ENCODE measurements around the gene SPDYE17. TPM values are rescaled to one million over a fixed set of nuclear protein-coding genes. Genes with fewer than 3 reads are reported as not detected.
"Not testable (repeated sequence)": the region's sequence is repeated elsewhere in the genome, so short reads cannot be mapped to it uniquely, and the experiment has no call there.

The SPDYE17 gene
- total RNA-seq, 1 experiment from 2014 or later, result not detected

- H2BK15ac ChIP-seq (ENCODE audit: low read depth, low read length); H2BK120ac ChIP-seq (ENCODE audit: low read depth, low read length, poor library complexity, severe bottlenecking); H3K79me2 ChIP-seq (ENCODE audit: insufficient read depth, low read length); H3K79me1 ChIP-seq (ENCODE audit: insufficient read depth, low read depth, low read length, poor library complexity, severe bottlenecking); H3K9ac ChIP-seq (ENCODE audit: extremely low read depth, insufficient read length, low read length); H3K56ac ChIP-seq (ENCODE audit: insufficient read length, low read depth, low read length); H3K4ac ChIP-seq (ENCODE audit: low read depth, low read length); H3K4me3 Mint-ChIP-seq; H4K5ac ChIP-seq (ENCODE audit: insufficient read length, low read depth, low read length); H3K9me3 Mint-ChIP-seq; H2BK5ac ChIP-seq (ENCODE audit: insufficient read length, low read length); H3K14ac ChIP-seq (ENCODE audit: insufficient read depth, low read length); H3K4me1 Mint-ChIP-seq; H3T11ph ChIP-seq (ENCODE audit: low read length); H2AFZ ChIP-seq (ENCODE audit: low read length); H3K4me1 ChIP-seq (ENCODE audit: insufficient read depth, low read length); H3K27me3 ChIP-seq (ENCODE audit: insufficient read depth, low read length); H3K23me2 ChIP-seq (ENCODE audit: insufficient read length, low read depth, low read length, poor library complexity, severe bottlenecking); H3K18ac ChIP-seq (ENCODE audit: insufficient read length, low read depth, low read length); H3K23ac ChIP-seq (ENCODE audit: insufficient read length, low read depth, low read length); H3K36me3 Mint-ChIP-seq (ENCODE audit: insufficient read depth in 1 of 3, low read depth in 3 of 3); H3K4me2 ChIP-seq (ENCODE audit: insufficient read depth, insufficient read length, low read length); H4K91ac ChIP-seq (ENCODE audit: insufficient read length, low read depth, low read length); H4K8ac ChIP-seq (replicated peaks; ENCODE audit: insufficient read length, low read depth, low read length); H4K20me1 ChIP-seq (ENCODE audit: control insufficient read depth, insufficient read depth, insufficient read length); H3K27me3 Mint-ChIP-seq (ENCODE audit: low read depth); H3K9me3 ChIP-seq (ENCODE audit: control insufficient read depth, low read depth, low read length); H3K27ac ChIP-seq (ENCODE audit: insufficient read length, low read depth, low read length); H3K27ac Mint-ChIP-seq; H2BK12ac ChIP-seq (ENCODE audit: insufficient read length, low read depth, low read length); H2BK20ac ChIP-seq (ENCODE audit: low read depth, low read length, poor library complexity, severe bottlenecking); H2AK5ac ChIP-seq (ENCODE audit: insufficient read length, low read length): not testable (repeated sequence)
- no CpG with 5 or more reads among the region's 22 CpGs for WGBS (ENCODE audit: extremely low coverage, insufficient read length, low lambda C conversion rate)
- DNase-seq, result peak; percentile 20
These were observed 25.7 kb downstream of the SPDYE17 start for GRCh38 chr7:77006127-77007110.

GRCh38 chr7:77005461-77006057 is 26.6 kb downstream of the SPDYE17 start:
- H3K27ac Mint-ChIP-seq; H4K5ac ChIP-seq (ENCODE audit: insufficient read length, low read depth, low read length); H3K79me2 ChIP-seq (ENCODE audit: insufficient read depth, low read length); H3K18ac ChIP-seq (ENCODE audit: insufficient read length, low read depth, low read length); H3K23ac ChIP-seq (ENCODE audit: insufficient read length, low read depth, low read length); H2BK120ac ChIP-seq (ENCODE audit: low read depth, low read length, poor library complexity, severe bottlenecking); H3K9me3 Mint-ChIP-seq; H4K8ac ChIP-seq (replicated peaks; ENCODE audit: insufficient read length, low read depth, low read length); H3K9ac ChIP-seq (ENCODE audit: extremely low read depth, insufficient read length, low read length); H2BK5ac ChIP-seq (ENCODE audit: insufficient read length, low read length); H3K36me3 Mint-ChIP-seq (ENCODE audit: insufficient read depth in 1 of 3, low read depth in 3 of 3); H3K56ac ChIP-seq (ENCODE audit: insufficient read length, low read depth, low read length); H3K14ac ChIP-seq (ENCODE audit: insufficient read depth, low read length); H3K4ac ChIP-seq (ENCODE audit: low read depth, low read length); H3K27me3 Mint-ChIP-seq (ENCODE audit: low read depth); H3K23me2 ChIP-seq (ENCODE audit: insufficient read length, low read depth, low read length, poor library complexity, severe bottlenecking); H3K27me3 ChIP-seq (ENCODE audit: insufficient read depth, low read length); H2AFZ ChIP-seq (ENCODE audit: low read length); H4K91ac ChIP-seq (ENCODE audit: insufficient read length, low read depth, low read length); H2BK15ac ChIP-seq (ENCODE audit: low read depth, low read length); H4K20me1 ChIP-seq (ENCODE audit: control insufficient read depth, insufficient read depth, insufficient read length); H2AK5ac ChIP-seq (ENCODE audit: insufficient read length, low read length); H3K9me3 ChIP-seq (ENCODE audit: control insufficient read depth, low read depth, low read length); DNase-seq; H2BK20ac ChIP-seq (ENCODE audit: low read depth, low read length, poor library complexity, severe bottlenecking); H3K4me1 Mint-ChIP-seq; H3K4me3 Mint-ChIP-seq; H3K27ac ChIP-seq (ENCODE audit: insufficient read length, low read depth, low read length); H3K79me1 ChIP-seq (ENCODE audit: insufficient read depth, low read depth, low read length, poor library complexity, severe bottlenecking); H3K4me1 ChIP-seq (ENCODE audit: insufficient read depth, low read length); H3T11ph ChIP-seq (ENCODE audit: low read length); H3K4me2 ChIP-seq (ENCODE audit: insufficient read depth, insufficient read length, low read length); H2BK12ac ChIP-seq (ENCODE audit: insufficient read length, low read depth, low read length): not testable (repeated sequence)
- no CpG with 5 or more reads among the region's 27 CpGs for WGBS (ENCODE audit: extremely low coverage, insufficient read length, low lambda C conversion rate)

Data from H9 (cell line).